ENCODE results near the gene EMILIN1. TPM values are rescaled to one million over a fixed set of nuclear protein-coding genes. Genes with fewer than 3 reads are reported as not detected.

EMILIN1 gene
- total RNA-seq, 2 experiments from 2014 or later = 1.1 to 1.4 TPM

DNA sequence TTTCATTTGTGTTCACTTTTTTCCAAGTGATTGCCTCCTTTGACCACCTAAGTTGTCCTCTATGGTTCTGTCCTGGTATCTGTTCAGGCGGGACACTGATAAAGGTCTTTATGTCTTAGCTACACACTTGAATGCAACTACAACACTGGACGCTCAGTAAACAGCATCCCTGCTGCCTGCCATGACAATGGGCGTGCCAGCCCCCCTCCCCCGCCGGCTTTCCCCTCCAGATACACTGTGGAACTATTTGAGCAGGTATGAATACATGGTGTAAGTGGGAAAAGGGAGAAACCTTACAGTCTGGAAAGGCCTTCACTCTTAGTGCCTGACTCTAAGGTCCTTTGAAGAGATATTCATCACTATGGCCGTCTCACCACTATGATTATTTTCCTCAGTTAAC lies 21.2 kb upstream of the EMILIN1 start:
- DNase-seq (no peak), ATAC-seq (no peak)
- H3K4me1 Mint-ChIP-seq (ENCODE audit: low read depth) = peaks cover 8% of the 10 kb centered on the region
- H3K27me3 Mint-ChIP-seq (ENCODE audit: low read depth) = no peaks in the 10 kb centered on the region
- ChIA-PET CTCF (interaction anchor here (1.6 kb wide), 1 partner anchor 222 kb away, joined by 3 read pairs; no protein-coding TSS in a partner anchor), POLR2A (interaction anchor here (9.3 kb wide), 1 partner anchor 12 kb away, joined by 128 read pairs; the partner anchor contains the start of gene OST4)
- peaks cover 31% of the 10 kb centered on the region for H3K36me3 Mint-ChIP-seq (ENCODE audit: low read depth)
- no peaks in the 10 kb centered on the region for H3K9me3 Mint-ChIP-seq (ENCODE audit: insufficient read depth)
- no peak overlapping the region for H3K4me3 Mint-ChIP-seq
- no peak overlapping the region for H3K27ac Mint-ChIP-seq

GRCh38 chr2:27058210-27058609 lies 20.2 kb upstream of the EMILIN1 start:
- Mint-ChIP-seq H3K9me3 (ENCODE audit: insufficient read depth) (no peaks in the 10 kb centered on the region), H3K4me1 (ENCODE audit: low read depth) (no peaks in the 10 kb centered on the region), H3K36me3 (ENCODE audit: low read depth) (peaks cover 37% of the 10 kb centered on the region), H3K4me3 (no peak overlapping the region), H3K27me3 (ENCODE audit: low read depth) (no peaks in the 10 kb centered on the region), H3K27ac (no peak overlapping the region)
- DNase-seq = no peak
- ATAC-seq = no peak
- POLR2A ChIA-PET = interaction anchor here (0.8 to 9.3 kb wide), 3 partner anchors 11 to 23 kb away, joined by 3 to 128 read pairs (median 23); partner anchors contain the start of gene OST4
- CTCF ChIA-PET = interaction anchor here (0.8 kb wide), 1 partner anchor 14 kb away, joined by 5 read pairs; the partner anchor contains the start of gene OST4

- POLR2A ChIA-PET = interaction anchor here (3.3 to 3.4 kb wide), 2 partner anchors 8 to 11 kb away, joined by 9 to 23 read pairs; partner anchors contain the start of genes AGBL5 and OST4
- H3K4me1 Mint-ChIP-seq (ENCODE audit: low read depth) = no peaks in the 10 kb centered on the region
- H3K27ac Mint-ChIP-seq = no peak overlapping the region
Observed at GRCh38 chr2:27059141-27059820, 19.1 kb upstream of the EMILIN1 start.

GRCh38 chr2:27060323-27060722 lies 18.1 kb upstream of the EMILIN1 start:
- Mint-ChIP-seq H3K27me3 (ENCODE audit: low read depth) (no peaks in the 10 kb centered on the region), H3K4me3 (no peak overlapping the region), H3K27ac (no peak overlapping the region), H3K36me3 (ENCODE audit: low read depth) (peaks cover 44% of the 10 kb centered on the region), H3K4me1 (ENCODE audit: low read depth) (no peaks in the 10 kb centered on the region), H3K9me3 (ENCODE audit: insufficient read depth) (no peaks in the 10 kb centered on the region)
- ChIA-PET POLR2A (interaction anchor here (3.3 to 3.4 kb wide), 2 partner anchors 9 to 10 kb away, joined by 9 to 23 read pairs; partner anchors contain the start of genes AGBL5 and OST4), CTCF (interaction anchor here (2.1 kb wide), 1 partner anchor 11 kb away, joined by 8 read pairs; the partner anchor contains the start of gene OST4)
- DNase-seq (no peak), ATAC-seq (no peak)

More at GRCh38 chr2:27059141-27059820, 19.1 kb upstream of the EMILIN1 start:
- Mint-ChIP-seq H3K9me3 (ENCODE audit: insufficient read depth) (no peaks in the 10 kb centered on the region), H3K27me3 (ENCODE audit: low read depth) (no peaks in the 10 kb centered on the region), H3K36me3 (ENCODE audit: low read depth) (peaks cover 40% of the 10 kb centered on the region), H3K4me3 (no peak overlapping the region)
- DNase-seq (no peak), ATAC-seq (no peak)
- CTCF ChIA-PET = interaction anchor here (2.1 kb wide), 1 partner anchor 12 kb away, joined by 8 read pairs; the partner anchor contains the start of gene OST4

DNA sequence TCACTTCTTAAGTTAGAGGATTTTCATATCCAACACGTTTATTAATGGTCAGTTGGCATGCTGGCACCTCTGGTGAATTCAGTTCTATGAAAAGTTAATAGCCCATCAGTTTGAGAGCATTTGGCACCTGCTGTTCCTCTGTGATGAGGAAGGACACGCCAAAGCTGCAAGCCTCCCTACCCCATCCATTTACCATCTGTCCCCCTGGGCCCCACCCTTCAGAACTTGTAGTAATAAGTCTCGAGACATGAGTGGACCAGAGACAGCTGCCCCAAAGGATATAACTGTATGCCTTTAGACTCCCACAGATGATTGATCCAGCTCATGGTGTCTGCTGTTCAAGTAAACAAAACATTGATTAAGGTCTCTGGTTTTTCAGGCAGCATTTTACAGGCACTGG lies 13.3 kb upstream of the EMILIN1 start:
- Mint-ChIP-seq H3K9me3 (ENCODE audit: insufficient read depth) (no peaks in the 10 kb centered on the region), H3K27me3 (ENCODE audit: low read depth) (no peaks in the 10 kb centered on the region), H3K36me3 (ENCODE audit: low read depth) (peaks cover 62% of the 10 kb centered on the region), H3K4me3 (no peak overlapping the region), H3K4me1 (ENCODE audit: low read depth) (peaks cover 30% of the 10 kb centered on the region), H3K27ac (no peak overlapping the region)
- POLR2A ChIA-PET = interaction anchor here (11.6 kb wide), 1 partner anchor 12 kb away, joined by 128 read pairs; the partner anchor contains the start of gene AGBL5
- DNase-seq (no peak), ATAC-seq (no peak)
- CTCF ChIA-PET = interaction anchor here (1.4 kb wide), 1 partner anchor 104 kb away, joined by 3 read pairs; no protein-coding TSS in a partner anchor

DNA sequence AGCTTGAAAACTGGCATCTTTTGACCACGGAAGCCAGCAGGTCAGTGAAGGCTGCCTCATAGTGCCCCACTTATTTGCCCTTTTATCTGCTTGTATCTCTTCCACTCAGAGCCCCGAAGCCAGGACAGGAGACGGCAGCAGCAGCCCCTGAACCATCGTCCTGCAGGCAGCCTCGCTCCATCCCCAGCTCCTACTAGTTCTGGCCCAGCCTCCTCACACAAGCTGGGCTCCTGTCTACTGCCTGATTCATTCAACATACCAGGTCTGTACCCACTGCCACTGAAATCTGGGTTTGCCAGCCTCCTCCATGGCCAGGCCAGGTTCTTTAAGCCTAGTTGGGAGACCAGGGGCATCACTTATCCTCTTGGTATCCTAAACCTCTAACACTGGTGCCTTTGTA lies 11.0 kb upstream of the EMILIN1 start:
- POLR2A ChIA-PET = interaction anchor here (0.6 to 11.6 kb wide), 3 partner anchors 14 to 105 kb away, joined by 3 to 128 read pairs (median 4); partner anchors contain the start of gene AGBL5
- CTCF ChIA-PET = interaction anchor here (0.8 to 1.1 kb wide), 2 partner anchors 20 to 221 kb away, joined by 3 to 4 read pairs; no protein-coding TSS in a partner anchor
- DNase-seq (no peak), ATAC-seq (no peak)
- Mint-ChIP-seq H3K9me3 (ENCODE audit: insufficient read depth) (no peaks in the 10 kb centered on the region), H3K4me3 (no peak overlapping the region), H3K36me3 (ENCODE audit: low read depth) (peaks cover 63% of the 10 kb centered on the region), H3K4me1 (ENCODE audit: low read depth) (peaks cover 44% of the 10 kb centered on the region), H3K27me3 (ENCODE audit: low read depth) (no peaks in the 10 kb centered on the region), H3K27ac (no peak overlapping the region)

- Mint-ChIP-seq H3K36me3 (ENCODE audit: low read depth) (peaks cover 48% of the 10 kb centered on the region), H3K4me1 (ENCODE audit: low read depth) (peaks cover 63% of the 10 kb centered on the region)
- CTCF ChIA-PET = interaction anchor here (1.1 kb wide), 1 partner anchor 108 kb away, joined by 3 read pairs; no protein-coding TSS in a partner anchor
Observed at GRCh38 chr2:27069436-27069835, 9.0 kb upstream of the EMILIN1 start.

DNA sequence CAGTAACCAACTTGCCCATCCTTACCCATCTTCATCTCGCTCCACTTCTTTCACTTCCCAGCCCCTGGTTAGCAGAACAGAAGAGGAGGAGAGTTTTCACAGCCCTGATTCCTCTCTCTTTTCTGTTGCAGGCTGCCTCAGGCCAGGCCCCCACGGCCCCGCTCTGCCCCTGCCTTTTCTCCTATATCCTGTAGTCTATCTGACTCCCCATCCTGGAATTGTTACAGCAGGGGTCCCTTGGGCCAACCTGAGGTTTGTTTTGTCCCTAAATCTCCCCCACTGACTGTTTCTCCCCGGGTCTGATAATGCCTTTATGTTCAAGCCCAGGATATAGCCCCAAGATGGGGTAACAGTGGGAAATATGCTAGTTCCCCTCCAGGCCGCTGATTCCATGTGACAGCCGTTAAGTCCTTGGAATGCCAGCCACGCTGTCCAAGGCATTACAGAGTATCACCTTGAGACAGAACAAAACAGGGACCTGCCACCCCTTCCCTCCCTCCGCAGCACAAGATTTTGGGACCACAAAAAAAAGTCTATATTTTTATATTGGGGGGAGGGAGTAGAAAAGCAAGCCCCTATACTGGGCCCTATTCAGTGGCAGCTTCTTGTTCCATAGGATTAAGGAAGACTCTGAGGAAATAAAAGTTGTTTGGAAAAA lies 8.3 kb upstream of the EMILIN1 start:
- ATAC-seq (no peak), DNase-seq (no peak)
- Mint-ChIP-seq H3K9me3 (ENCODE audit: insufficient read depth) (no peaks in the 10 kb centered on the region), H3K4me1 (ENCODE audit: low read depth) (peaks cover 70% of the 10 kb centered on the region), H3K36me3 (ENCODE audit: low read depth) (peaks cover 45% of the 10 kb centered on the region), H3K27me3 (ENCODE audit: low read depth) (no peaks in the 10 kb centered on the region), H3K27ac (peak overlapping the region; percentile 95), H3K4me3 (peak overlapping the region; percentile 99)
- ChIA-PET POLR2A (interaction anchor here (3.5 to 11.6 kb wide), 3 partner anchors 10 to 17 kb away, joined by 12 to 128 read pairs (median 23); partner anchors contain the start of gene AGBL5), CTCF (interaction anchor here (1.1 to 3.7 kb wide), 4 partner anchors 10 to 109 kb away, joined by 3 to 28 read pairs (median 6); partner anchors contain the start of gene TMEM214)

More at GRCh38 chr2:27069436-27069835, 9.0 kb upstream of the EMILIN1 start:
- peak overlapping the region; percentile 99 for H3K4me3 Mint-ChIP-seq
- ATAC-seq (no peak), DNase-seq (no peak)
- H3K27ac Mint-ChIP-seq = peak overlapping the region; percentile 66
- no peaks in the 10 kb centered on the region for H3K9me3 Mint-ChIP-seq (ENCODE audit: insufficient read depth)
- H3K27me3 Mint-ChIP-seq (ENCODE audit: low read depth) = no peaks in the 10 kb centered on the region
- POLR2A ChIA-PET = interaction anchor here (4.2 to 11.6 kb wide), 2 partner anchors 10 to 16 kb away, joined by 23 to 128 read pairs; partner anchors contain the start of gene AGBL5

- Mint-ChIP-seq H3K27me3 (ENCODE audit: low read depth) (no peaks in the 10 kb centered on the region), H3K27ac (peak overlapping the region; percentile 95), H3K9me3 (ENCODE audit: insufficient read depth) (no peaks in the 10 kb centered on the region), H3K36me3 (ENCODE audit: low read depth) (peaks cover 38% of the 10 kb centered on the region), H3K4me3 (peak overlapping the region; percentile 99), H3K4me1 (ENCODE audit: low read depth) (peaks cover 76% of the 10 kb centered on the region)
- DNase-seq = no peak
- ChIA-PET POLR2A (interaction anchor here (0.6 to 11.6 kb wide), 9 partner anchors 8 to 593 kb away, joined by 3 to 128 read pairs (median 8); partner anchors contain the start of genes AGBL5, SLC4A1AP and SUPT7L), CTCF (interaction anchor here (1.2 to 3.7 kb wide), 10 partner anchors 11 to 109 kb away, joined by 3 to 28 read pairs (median 8); partner anchors contain the start of genes AGBL5 and TMEM214)
- no peak for ATAC-seq
Observed at GRCh38 chr2:27070653-27071276, 7.7 kb upstream of the EMILIN1 start.

DNA sequence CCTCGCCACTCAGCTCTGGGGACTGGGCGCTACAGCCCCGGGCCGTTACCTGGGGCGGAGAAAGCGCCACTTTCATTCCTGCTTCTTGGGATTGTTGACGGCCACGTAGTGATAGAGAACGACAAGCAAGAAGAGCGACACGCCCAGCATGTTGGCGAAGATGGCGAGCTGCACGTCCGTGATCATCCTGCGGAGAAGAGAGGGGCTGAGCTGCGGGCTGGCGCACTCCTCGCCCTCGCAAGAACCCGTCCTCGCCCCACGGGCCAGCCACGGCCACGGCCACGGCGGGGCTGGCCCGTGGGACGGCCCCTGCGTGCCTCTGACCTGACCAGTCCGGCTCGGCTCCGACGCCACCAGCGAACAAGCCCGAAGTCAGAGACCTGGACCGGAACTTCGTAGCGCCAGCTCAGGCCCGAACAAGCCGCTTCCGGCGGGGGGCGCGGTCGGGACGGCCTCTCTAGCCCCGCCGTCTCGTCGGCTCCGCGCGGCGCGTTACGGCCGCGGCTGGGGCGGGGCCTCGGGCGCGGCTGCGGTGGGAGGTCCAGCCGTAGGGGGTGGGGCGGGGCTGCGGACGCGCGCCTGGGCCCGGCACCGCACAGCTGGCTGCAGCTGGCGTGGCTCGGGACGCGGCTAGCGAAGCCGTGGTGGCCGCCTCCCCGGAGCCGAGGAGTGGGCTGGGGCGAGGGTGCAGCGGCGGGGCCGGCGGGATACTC lies 7.0 kb upstream of the EMILIN1 start, which contains the start of gene OST4:
Gene OST4 (minus strand): TSS at position 378 of the 713 bp plus-strand sequence.
- POLR2A ChIA-PET = interaction anchor here (0.6 to 11.6 kb wide), 10 partner anchors 9 to 592 kb away, joined by 3 to 128 read pairs (median 6); partner anchors contain the start of genes AGBL5, SLC4A1AP and SUPT7L

More for the DNA sequence above, 7.0 kb upstream of the EMILIN1 start, which contains the start of gene OST4:
- H3K4me1 Mint-ChIP-seq (ENCODE audit: low read depth) = peaks cover 79% of the 10 kb centered on the region
- DNase-seq (peak; percentile 92), ATAC-seq (peak; percentile 94)
- no peaks in the 10 kb centered on the region for H3K9me3 Mint-ChIP-seq (ENCODE audit: insufficient read depth)
- no peaks in the 10 kb centered on the region for H3K27me3 Mint-ChIP-seq (ENCODE audit: low read depth)
- H3K27ac Mint-ChIP-seq = peak within 1 kb of the TSS; percentile 95
- peaks cover 32% of the 10 kb centered on the region for H3K36me3 Mint-ChIP-seq (ENCODE audit: low read depth)
- CTCF ChIA-PET = interaction anchor here (1.0 to 3.7 kb wide), 11 partner anchors 10 to 231 kb away, joined by 3 to 28 read pairs (median 7); partner anchors contain the start of genes AGBL5 and TMEM214
- H3K4me3 Mint-ChIP-seq = peak within 1 kb of the TSS; percentile 99
